Activated CD4-positive, CD25-positive, alpha-beta regulatory T cell treated with anti-CD3 and anti-CD28 coated beads, Interleukin-2, amount 50 U/mL, for 72 hours (primary cell): ENCODE measurements around the gene DEFB126.
"Not testable (repeated sequence)": the region's sequence is repeated elsewhere in the genome, so short reads cannot be mapped to it uniquely, and the experiment has no call there.

Experiments
- DNase-seq: peaks from one replicate; pipeline ENCODE4 v3.0.0; 2021

DEFB126 gene

GRCh38 chr20:142290-142689 is at the start of gene DEFB126:
DEFB126 (plus strand) TSS chr20:142590; CDS start chr20:142629, 39 bp downstream.
- no peak for DNase-seq

- DNase-seq: no peak
These were observed 48.7 kb upstream of the DEFB126 start for GRCh38 chr20:93641-94040.

- DNase-seq: no peak
These were observed 47.2 kb upstream of the DEFB126 start for GRCh38 chr20:95215-95614.

GRCh38 chr20:97691-98090 is 44.7 kb upstream of the DEFB126 start:
- DNase-seq: not testable (repeated sequence)

- DNase-seq: no peak
These were observed 40.4 kb upstream of the DEFB126 start for GRCh38 chr20:101975-102374.

- no peak for DNase-seq
These were observed 38.9 kb upstream of the DEFB126 start for GRCh38 chr20:103456-103855.

GRCh38 chr20:112396-112795 is 30.0 kb upstream of the DEFB126 start:
- no peak for DNase-seq

GRCh38 chr20:117518-117917 is 24.9 kb upstream of the DEFB126 start:
- DNase-seq: no peak

- DNase-seq: not testable (repeated sequence)
These were observed 12.5 kb upstream of the DEFB126 start for GRCh38 chr20:129786-130323.

- DNase-seq: no peak
These were observed 4.5 kb upstream of the DEFB126 start for GRCh38 chr20:137668-138490.

- DNase-seq: no peak
These were observed 3.5 kb downstream of the DEFB126 start for GRCh38 chr20:145877-146276.

GRCh38 chr20:152131-152530 is 9.7 kb downstream of the DEFB126 start:
- no peak for DNase-seq

GRCh38 chr20:157154-157553 is 14.8 kb downstream of the DEFB126 start, which contains the start of gene DEFB127:
DEFB127 (plus strand) TSS chr20:157454; CDS start chr20:157545, 91 bp downstream.
- DNase-seq: no peak

GRCh38 chr20:164618-165017 is 22.2 kb downstream of the DEFB126 start:
- no peak for DNase-seq

GRCh38 chr20:168876-169275 is 26.5 kb downstream of the DEFB126 start:
- DNase-seq: no peak

- DNase-seq: no peak
These were observed 41.9 kb downstream of the DEFB126 start for GRCh38 chr20:184288-184687.

GRCh38 chr20:187733-188132 is 45.3 kb downstream of the DEFB126 start:
- DNase-seq: no peak

- no peak for DNase-seq
These were observed 47.2 kb downstream of the DEFB126 start, which contains the start of gene DEFB128 for GRCh38 chr20:189611-190010. DEFB128 (minus strand) TSS chr20:189711; CDS start chr20:189623, 88 bp downstream.
